Natural killer cell (primary cell): ENCODE data around the gene CEP112. TPM values are rescaled to one million over a fixed set of nuclear protein-coding genes. Genes with fewer than 3 reads are reported as not detected.

ENCODE experiments used
- ATAC-seq, 3 donors: fragments of 150-1000 bp in 2 of 3; fragments of 200-7000 bp in 1 of 3; cut with Tn5 transposase; 1 replicate in 1 of 3; 2 replicates in 2 of 3; pipeline ENCODE4 v1.10.0; 2021; ENCODE audit warnings: mild to moderate bottlenecking in 2 of 3, moderate library complexity in 2 of 3
- DNase-seq, 2 donors: peaks; one replicate each; pipeline versions ENCODE4 v3.0.0 to v3.0.0-alpha.2; 2013 to 2021; ENCODE audit warnings: mixed read lengths in 1 of 2
- H3K27ac ChIP-seq: one replicate; pipeline ENCODE4 v1.5.1; 2013; ENCODE audit warnings: mild to moderate bottlenecking, low read length
- H3K27me3 ChIP-seq: one replicate; pipeline ENCODE4 v1.6.1; 2013; ENCODE audit warnings: low read length; ENCODE audit not compliant: control insufficient read depth, insufficient read depth
- H3K36me3 ChIP-seq: one replicate; pipeline ENCODE4 v1.6.1; 2013; ENCODE audit warnings: low read length; ENCODE audit not compliant: control insufficient read depth, insufficient read depth
- H3K4me1 ChIP-seq: one replicate; pipeline ENCODE4 v1.6.1; 2013; ENCODE audit warnings: low read length; ENCODE audit not compliant: control insufficient read depth, insufficient read depth
- H3K4me3 ChIP-seq: one replicate; pipeline ENCODE4 v1.5.1; 2013; ENCODE audit warnings: low read length
- H3K9me3 ChIP-seq: one replicate; pipeline ENCODE4 v1.6.1; 2013; ENCODE audit warnings: low read length; ENCODE audit not compliant: control insufficient read depth, insufficient read depth
- H3K27ac Mint-ChIP-seq, 2 donors: one replicate each; pipeline ENCODE4 v1.8.0; 2022; ENCODE audit warnings: mild to moderate bottlenecking in 2 of 2, mixed read lengths in 2 of 2, moderate library complexity in 1 of 2
- H3K27me3 Mint-ChIP-seq, 2 donors: one replicate each; pipeline ENCODE4 v1.8.0; 2022; ENCODE audit warnings: low read depth in 2 of 2, mixed read lengths in 2 of 2
- H3K36me3 Mint-ChIP-seq: one replicate; pipeline ENCODE4 v1.8.0; 2022; ENCODE audit warnings: mixed read lengths
- H3K4me1 Mint-ChIP-seq, 2 donors: one replicate each; pipeline ENCODE4 v1.8.0; 2022; ENCODE audit warnings: mixed read lengths in 2 of 2
- H3K4me3 Mint-ChIP-seq: one replicate; pipeline ENCODE4 v1.8.0; 2022; ENCODE audit warnings: mild to moderate bottlenecking, moderate library complexity, mixed read lengths
- H3K9me3 Mint-ChIP-seq, 2 donors: one replicate each; pipeline ENCODE4 v1.8.0; 2022; ENCODE audit warnings: mixed read lengths in 2 of 2
- CTCF ChIP-seq: fragments of 200-600 bp; IDR thresholded peaks from one replicate; pipeline ENCODE4 v1.8.0; 2022; ENCODE audit warnings: antibody characterized with exemption
- WGBS: methylation state at CpG from one replicate; pipeline ENCODE4 v1.1.7; 2013; ENCODE audit warnings: missing lambda C conversion rate; ENCODE audit not compliant: insufficient coverage; 5-methylcytosine and 5-hydroxymethylcytosine counted together
- intact Hi-C: fragments of 100-400 bp; cut with micrococcal nuclease; formaldehyde crosslinking; loops from one replicate; pipeline ENCODE4 v1.14.2; 2022
- total RNA-seq, 4 donors: library from RNA; stranded (reverse); fragments of 120-200 nt in 1 of 4; gene quantifications; one replicate each; pipeline versions ENCODE4 v1.2.3 to v1.2.4, GENCODE V29; 2013 to 2022

CEP112 gene
- total RNA-seq, 3 donors from 2014 or later (not counting 1 experiment from before 2014, with no cell fraction given) = 0.60 to 1.1 (median 0.85) TPM

DNA sequence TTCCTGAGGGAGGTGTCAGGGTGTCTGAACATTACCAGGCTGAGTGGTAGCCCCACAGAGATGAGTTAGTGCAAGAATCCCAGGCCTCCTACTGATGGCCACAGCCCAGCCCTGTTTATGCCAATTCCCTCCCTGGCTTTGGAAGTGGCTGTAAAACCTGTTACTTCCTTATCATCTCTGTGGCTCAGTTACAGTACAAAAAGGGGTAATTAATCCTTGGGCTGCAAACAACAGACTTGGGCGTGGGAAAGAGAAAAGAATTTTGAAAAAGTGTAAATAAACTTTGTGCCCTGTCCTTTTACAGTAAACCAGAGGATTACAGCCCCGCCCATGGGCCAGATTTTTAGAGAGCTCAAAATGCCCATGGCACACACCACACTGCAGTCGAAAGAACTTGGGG, 557.4 kb downstream of the CEP112 start:
- 78% methylated on average over 3 of the region's 3 CpGs for WGBS
- TF ChIP-seq CTCF = no peak
- ATAC-seq (no peak), DNase-seq (no peak)
- no peak overlapping the region for H3K4me3 Mint-ChIP-seq
- intact Hi-C loops = no loop called here
- H3K27me3 Mint-ChIP-seq = peaks cover 2 to 14% of the 10 kb centered on the region in 2 donors
- H3K36me3 Mint-ChIP-seq = no peaks in the 10 kb centered on the region
- Histone ChIP-seq H3K4me3 (no peak overlapping the region), H3K27me3 (no peaks in the 10 kb centered on the region), H3K4me1 (no peaks in the 10 kb centered on the region), H3K36me3 (no peaks in the 10 kb centered on the region), H3K27ac (no peak overlapping the region), H3K9me3 (no peaks in the 10 kb centered on the region)
- no peak overlapping the region for H3K27ac Mint-ChIP-seq
- H3K4me1 Mint-ChIP-seq = no peaks in the 10 kb centered on the region
- no peaks in the 10 kb centered on the region for H3K9me3 Mint-ChIP-seq

DNA sequence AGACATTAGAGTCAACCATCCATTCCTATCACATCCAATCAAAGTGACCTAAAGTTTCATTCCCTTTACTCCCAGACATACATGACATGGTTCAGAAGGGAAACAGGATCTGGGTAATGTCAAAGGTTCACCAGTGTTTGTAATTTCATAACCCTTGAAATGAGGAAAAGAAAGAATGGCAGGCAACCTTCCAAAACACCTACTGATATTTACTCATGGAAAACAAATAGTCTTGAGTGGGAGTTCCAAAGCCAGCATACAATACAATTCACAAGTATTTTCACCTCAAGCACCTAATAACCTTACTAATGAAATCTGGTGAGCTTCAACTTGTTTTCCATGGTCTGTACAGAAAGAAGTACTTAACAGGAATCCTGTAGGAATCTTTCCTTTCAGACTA, 557.9 kb downstream of the CEP112 start:
- no peak for TF ChIP-seq CTCF
- Histone ChIP-seq H3K36me3 (no peaks in the 10 kb centered on the region), H3K9me3 (no peaks in the 10 kb centered on the region), H3K4me3 (no peak overlapping the region), H3K4me1 (no peaks in the 10 kb centered on the region), H3K27ac (no peak overlapping the region), H3K27me3 (no peaks in the 10 kb centered on the region)
- Mint-ChIP-seq H3K4me1 (no peaks in the 10 kb centered on the region), H3K9me3 (no peaks in the 10 kb centered on the region), H3K36me3 (no peaks in the 10 kb centered on the region), H3K4me3 (no peak overlapping the region), H3K27ac (no peak overlapping the region), H3K27me3 (peaks cover 2 to 14% of the 10 kb centered on the region in 2 donors)
- intact Hi-C loops = no loop called here
- ATAC-seq (no peak), DNase-seq (no peak)

DNA sequence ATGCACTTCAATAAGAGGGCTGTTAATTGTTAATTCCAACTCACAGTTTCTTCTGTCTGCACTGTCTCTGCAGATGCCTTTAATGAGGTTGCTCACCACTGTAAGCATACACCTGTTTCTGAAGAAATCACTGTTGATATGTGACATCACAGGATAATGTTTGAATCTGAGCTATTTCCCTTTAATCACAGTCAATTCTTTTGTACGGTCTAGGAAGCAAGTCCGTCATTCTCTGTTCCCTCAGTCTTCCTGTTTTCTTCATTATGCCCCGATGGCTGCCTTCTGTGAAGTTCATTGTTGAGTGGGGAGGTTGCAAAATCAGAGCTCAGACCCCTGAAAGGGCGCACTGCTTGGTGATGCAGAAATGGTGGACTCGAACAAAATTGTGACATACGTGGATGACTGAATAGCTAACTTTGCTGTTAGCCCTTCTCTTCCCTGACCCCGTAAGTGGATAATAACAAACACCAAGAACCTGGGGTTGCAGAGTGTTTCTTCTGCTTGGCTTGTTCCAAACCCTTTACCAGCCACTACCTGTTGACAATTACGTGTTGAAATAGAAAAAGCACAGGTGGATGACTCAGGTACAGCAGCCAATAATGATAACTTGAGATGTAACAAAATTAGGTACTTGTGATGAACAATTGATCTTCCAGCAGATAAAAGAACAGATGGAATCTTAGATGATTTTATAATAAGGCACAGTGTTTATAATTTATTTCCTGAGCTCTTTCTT, 558.6 kb downstream of the CEP112 start:
- no peaks in the 10 kb centered on the region for H3K4me1 Mint-ChIP-seq
- no peak overlapping the region for H3K4me3 Mint-ChIP-seq
- no peaks in the 10 kb centered on the region for H3K36me3 Mint-ChIP-seq
- intact Hi-C loops = no loop called here
- no peak for DNase-seq
- Histone ChIP-seq H3K9me3 (no peaks in the 10 kb centered on the region), H3K27me3 (no peaks in the 10 kb centered on the region), H3K4me3 (no peak overlapping the region), H3K27ac (no peak overlapping the region), H3K4me1 (no peaks in the 10 kb centered on the region), H3K36me3 (no peaks in the 10 kb centered on the region)
- 75% methylated on average over 7 of the region's 8 CpGs for WGBS
- no peak for ATAC-seq
- H3K27me3 Mint-ChIP-seq = peaks cover 2 to 14% of the 10 kb centered on the region in 2 donors
- H3K27ac Mint-ChIP-seq = no peak overlapping the region
- TF ChIP-seq CTCF = no peak
- H3K9me3 Mint-ChIP-seq = no peaks in the 10 kb centered on the region

- TF ChIP-seq CTCF = no peak
- Histone ChIP-seq H3K4me3 (no peak overlapping the region), H3K27me3 (no peaks in the 10 kb centered on the region), H3K27ac (no peak overlapping the region), H3K4me1 (no peaks in the 10 kb centered on the region), H3K9me3 (no peaks in the 10 kb centered on the region), H3K36me3 (no peaks in the 10 kb centered on the region)
- no peak for ATAC-seq
- Mint-ChIP-seq H3K36me3 (no peaks in the 10 kb centered on the region), H3K4me3 (no peak overlapping the region), H3K27ac (no peak overlapping the region), H3K9me3 (no peaks in the 10 kb centered on the region), H3K4me1 (no peaks in the 10 kb centered on the region), H3K27me3 (peaks cover 2 to 17% of the 10 kb centered on the region in 2 donors)
- intact Hi-C loops = no loop called here
- 92% methylated on average over 2 of the region's 2 CpGs for WGBS
- DNase-seq = no peak
Observed at GRCh38 chr17:65630502-65630901, 561.4 kb downstream of the CEP112 start.
